HG03175 (cell line): ENCODE results near the gene ASAH2.
"Not testable (repeated sequence)": the region's sequence is repeated elsewhere in the genome, so short reads cannot be mapped to it uniquely, and the experiment has no call there.

ENCODE experiments used
- ATAC-seq: cut with Tn5 transposase; IDR thresholded peaks from one replicate; pipeline ENCODE4 v1.9.1; 2021; ENCODE audit warnings: mild to moderate bottlenecking, moderate library complexity; ENCODE audit not compliant: unreplicated experiment

The ASAH2 gene

DNA sequence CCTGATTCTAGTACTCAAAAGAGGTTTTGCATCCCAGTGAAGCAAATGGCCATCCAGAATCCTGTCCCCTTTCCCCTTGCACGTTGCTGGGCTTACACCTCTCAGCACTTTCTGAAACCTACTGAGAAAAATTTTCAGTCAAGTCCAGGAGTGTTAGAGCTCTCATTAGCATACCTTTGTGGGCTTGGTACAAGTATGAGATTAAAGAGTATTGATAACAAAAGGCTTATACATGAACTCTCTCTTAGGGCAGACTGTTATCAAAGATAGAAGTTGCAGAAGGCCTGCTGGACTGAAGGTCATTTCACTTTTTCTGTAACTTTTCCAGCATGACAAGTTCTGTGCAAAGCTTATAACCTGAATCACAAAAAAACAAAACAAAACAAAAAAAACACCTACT lies at the start of gene ASAH2:
Gene ASAH2 (minus strand): TSS at position 123 of the 400 bp plus-strand sequence. CDS start 2,906 bp downstream, outside the sequence.
- ATAC-seq: no peak

DNA sequence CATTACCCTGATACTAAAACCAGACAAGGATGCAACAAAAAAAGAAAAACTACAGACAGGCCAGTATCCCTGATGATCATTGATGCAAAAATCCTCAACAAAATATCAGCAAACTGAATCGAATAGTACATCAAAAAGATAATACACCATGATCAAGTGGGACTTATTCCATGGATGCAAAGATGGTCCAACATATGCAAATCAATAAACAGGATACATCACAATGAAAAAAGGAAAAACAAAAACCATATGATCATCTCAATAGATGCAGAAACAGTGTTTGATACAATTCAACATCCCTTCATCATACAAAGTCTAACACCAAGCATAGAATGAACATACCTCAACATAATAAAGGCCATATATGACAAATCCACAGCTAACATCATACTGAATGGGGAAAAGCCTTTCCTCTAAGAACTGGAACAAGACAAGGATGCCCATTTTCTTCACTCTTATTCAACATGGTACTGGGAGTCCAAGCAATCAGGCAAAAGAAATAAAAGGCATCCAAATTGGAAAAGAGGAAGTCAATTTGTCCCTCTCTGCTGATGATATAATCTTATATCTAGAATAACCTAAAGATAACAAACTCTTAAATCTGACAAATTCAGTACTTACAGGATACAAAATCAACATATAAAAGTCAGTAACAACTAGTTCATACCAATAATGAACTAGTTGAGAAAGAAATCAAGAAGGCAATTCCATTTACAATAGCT lies 48.8 kb upstream of the ASAH2 start:
- no peak for ATAC-seq

DNA sequence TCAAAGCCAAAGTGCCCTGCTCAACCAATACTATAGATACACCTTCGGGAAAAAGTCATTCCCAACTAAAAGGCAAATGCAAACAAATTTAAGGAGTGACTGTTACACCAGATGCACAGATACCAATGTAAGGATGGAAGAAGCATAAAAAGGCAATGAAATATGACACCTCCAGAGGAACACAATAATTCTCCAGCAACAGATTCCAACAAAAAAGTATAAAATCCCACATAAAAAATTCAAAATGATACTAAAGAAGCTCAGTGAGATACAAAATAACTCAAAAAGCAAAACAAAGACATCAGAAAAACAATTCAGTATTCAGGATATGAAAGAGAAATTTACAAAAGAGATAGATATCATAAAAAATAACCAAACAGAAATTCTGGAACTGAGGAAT lies 44.1 kb upstream of the ASAH2 start:
- no peak for ATAC-seq

DNA sequence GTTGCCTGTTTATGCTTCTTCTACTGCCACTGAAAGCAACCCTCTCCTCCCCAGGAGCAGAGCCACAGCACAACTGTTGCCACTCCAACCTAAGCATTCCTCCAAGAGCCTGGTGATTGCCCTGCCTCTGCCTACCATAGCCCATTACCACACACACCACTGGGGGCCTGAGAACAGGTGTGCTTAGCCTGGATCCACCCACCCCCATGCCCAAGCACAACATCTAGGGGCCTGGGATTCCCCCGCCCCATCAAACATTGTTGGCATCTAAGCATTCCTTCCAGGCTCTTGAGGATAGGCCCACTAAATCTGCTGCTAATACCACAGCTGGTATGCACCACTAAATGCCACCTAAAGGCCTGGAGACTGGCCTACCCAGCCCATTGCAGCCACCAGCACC lies 43.3 kb upstream of the ASAH2 start:
- ATAC-seq: no peak

DNA sequence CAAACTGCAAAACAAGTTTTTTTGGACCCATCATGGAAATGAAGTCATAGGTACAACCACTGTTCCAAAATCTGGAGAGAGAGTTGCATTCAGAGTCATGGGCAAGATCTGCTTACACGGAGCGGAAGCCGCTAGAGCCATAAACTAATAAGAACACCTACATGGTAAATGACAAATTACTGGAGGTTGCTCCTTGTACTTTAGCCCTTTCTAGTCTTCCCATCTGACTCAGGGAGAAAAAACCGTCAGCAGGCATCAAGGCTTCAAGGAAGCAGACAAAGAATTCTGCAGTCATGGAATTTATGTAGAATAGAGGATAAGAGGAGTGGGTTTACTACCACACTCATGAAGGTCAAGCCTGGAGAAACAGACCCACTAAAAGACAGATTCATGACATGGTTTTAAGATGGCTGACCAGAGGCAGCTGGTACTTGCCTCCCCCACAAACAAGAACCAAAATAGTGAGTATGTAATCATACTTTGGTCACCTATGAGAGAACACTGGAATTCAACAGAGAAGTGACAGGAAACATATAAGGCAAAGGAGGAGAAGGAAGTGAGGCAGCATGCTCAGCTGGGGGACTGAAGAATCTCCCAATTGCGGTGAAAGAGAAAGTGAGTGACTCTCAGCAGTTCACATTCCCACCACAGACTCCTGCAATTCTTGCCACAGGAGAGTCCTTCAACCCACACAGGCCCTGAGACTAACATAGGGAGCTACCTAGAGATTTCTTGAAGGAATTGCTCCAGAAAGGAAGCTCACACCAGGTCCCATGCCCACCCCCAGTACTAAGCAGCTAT lies 42.4 kb upstream of the ASAH2 start:
- ATAC-seq: no peak

DNA sequence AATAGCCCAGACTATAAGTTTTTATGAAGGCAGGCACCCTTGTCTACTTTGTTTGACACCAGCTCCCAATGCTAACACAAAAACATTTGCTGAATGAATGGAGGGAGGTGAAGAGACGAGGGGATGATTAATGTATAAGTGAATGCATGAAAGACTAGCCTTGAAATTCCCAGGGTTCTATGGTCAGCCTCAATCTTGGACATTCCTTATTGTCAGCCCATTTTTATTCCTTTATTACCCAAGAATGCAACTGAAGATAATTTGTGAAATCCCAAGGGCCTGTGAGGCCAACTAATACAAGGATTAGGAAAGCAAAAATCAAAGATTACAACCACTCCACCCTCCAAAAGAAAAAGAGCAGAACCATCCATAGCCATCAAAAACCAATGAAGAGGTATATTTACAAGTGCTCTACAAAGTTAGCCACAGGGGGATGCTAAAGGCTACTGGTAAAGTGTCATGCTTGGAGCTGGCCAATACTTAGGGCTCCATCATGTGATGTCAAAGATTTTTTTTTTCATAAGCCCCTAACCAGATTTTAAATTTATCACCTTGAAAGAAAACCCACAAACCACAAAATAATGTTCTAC lies 40.0 kb upstream of the ASAH2 start:
- no peak for ATAC-seq

DNA sequence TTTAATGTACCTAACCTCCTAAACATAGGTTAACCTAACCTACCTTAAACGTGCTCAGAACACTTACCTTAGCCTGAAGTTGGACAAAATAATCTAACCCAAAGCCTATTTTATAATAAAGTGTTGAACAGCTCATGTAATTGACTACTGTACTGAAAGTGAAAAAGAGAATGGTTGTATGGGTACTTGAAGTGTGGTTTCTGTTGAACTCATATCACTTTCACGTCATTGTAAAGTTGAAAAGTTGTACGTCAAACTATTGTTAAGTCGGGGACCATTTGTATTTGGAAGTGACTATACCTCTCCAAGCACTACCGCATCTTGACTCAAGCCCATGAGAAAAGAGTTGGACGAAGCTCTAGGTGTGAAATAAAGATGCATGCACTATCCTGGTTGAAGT lies 37.9 kb upstream of the ASAH2 start:
- no peak for ATAC-seq

DNA sequence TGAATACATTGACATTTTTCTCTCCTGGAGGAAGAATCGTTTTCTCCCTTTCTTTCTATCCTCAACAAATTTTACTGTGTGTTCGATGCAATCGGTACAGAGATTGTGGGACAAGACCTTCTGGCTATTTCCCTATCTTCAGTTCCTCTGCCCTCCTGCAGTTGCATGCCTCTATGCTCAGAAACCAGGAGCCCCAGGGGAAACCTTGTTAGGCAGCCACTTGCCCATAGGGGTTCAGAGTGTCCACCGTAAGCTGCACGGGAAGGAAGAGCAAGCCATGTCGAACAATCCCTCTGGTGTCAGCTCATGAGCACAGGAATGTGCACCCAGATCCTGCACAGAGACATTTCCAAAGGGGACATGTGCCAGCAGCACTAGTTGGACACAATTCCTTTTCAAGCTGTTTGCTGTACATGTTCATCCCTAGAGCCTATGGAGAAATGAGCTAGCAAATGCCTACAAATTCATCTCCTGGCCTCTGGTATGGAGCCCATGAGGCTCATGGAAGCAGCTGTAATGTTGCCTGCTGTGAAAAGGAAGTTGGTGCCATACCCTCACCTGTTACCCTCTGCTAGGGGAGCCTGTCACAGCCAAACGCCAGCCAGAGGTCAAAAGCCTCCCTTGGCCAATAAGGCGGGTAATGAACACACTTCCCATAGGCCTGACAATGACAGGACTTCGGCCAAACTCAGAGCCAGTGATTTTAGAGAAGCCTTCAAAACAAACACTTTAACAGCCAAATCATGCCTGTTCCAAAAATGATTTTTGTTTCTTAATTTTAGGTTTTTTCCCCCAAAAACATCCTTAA lies 35.9 kb upstream of the ASAH2 start:
- ATAC-seq: no peak

DNA sequence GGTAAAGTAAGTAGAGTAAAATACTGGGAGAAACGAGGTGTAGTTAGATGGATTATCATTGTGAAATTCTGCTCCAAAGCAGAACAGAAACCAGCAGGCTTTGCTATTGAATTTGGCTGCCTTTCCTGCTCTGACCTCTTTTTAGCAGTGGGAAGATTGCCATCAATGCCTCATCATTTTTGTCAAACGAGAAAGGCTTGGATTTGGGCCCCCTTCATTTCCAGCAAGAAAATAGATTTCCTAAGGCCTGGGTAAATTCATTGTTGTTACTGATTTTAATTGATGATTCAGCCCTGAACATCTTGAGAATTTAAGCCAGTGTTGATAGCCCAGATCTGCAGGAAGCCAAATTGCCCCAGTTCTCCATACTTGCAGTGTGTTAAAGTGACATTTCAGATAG lies 35.2 kb upstream of the ASAH2 start:
- no peak for ATAC-seq

DNA sequence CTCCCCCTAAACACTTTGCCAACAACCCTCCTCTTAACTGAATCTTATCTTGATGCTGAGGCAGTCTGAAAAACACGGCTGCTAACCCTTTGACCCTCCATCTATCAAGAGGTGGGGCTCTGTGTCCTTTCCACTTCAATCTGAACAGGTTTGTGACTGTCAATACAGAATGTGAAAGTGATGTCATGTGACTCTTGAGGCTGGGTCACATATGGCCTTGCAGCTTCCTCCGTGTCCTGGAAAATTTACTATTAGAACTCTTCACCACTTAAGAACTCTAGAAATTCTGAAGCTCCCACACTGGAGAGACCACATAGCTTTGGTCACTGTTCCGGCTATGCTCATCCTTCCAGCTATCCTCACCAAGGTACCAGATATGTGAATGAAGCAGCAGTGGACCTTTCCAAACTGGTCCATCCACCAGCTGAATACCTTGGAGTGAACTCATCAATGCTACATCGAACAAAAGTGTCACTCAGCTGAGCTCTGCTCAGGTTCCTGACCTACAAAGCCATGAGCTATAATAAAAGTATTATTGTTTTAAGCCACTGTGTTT lies 30.7 kb upstream of the ASAH2 start:
- ATAC-seq: no peak

DNA sequence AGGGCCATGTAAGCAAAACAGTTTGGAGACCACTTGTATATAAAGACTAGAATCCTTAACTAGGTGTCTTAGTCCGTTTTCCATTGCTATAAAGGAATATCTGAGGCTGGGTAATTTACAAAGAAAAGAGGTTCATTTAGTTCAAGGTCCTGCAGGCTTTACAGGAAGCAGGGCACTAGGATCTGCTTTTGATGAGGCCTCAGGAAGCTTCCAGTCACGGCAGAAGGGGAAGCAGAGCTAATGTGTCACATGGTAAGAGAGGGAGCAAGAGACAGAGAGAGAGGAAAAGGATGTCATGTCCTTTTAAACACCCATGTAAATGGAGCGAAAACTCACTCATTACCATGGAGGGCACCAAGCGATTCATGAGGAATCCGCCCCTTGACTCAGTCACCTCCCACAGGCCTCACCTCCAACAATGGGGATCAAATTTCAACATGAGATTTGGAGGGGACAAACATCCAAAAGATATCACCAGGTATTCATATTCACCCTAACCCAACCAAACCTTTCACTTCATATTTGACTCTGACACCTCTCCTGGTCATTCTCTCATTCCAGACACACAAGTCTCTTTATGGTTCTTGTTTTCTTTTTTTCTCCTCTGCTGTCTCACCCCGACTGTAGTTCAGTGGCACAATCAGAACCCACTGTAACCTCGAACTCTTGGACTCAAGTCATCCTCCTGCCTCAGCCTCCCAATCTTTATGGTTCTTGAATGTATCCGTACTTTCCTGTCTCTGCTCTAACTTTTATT lies 30.1 kb upstream of the ASAH2 start:
- ATAC-seq: no peak

DNA sequence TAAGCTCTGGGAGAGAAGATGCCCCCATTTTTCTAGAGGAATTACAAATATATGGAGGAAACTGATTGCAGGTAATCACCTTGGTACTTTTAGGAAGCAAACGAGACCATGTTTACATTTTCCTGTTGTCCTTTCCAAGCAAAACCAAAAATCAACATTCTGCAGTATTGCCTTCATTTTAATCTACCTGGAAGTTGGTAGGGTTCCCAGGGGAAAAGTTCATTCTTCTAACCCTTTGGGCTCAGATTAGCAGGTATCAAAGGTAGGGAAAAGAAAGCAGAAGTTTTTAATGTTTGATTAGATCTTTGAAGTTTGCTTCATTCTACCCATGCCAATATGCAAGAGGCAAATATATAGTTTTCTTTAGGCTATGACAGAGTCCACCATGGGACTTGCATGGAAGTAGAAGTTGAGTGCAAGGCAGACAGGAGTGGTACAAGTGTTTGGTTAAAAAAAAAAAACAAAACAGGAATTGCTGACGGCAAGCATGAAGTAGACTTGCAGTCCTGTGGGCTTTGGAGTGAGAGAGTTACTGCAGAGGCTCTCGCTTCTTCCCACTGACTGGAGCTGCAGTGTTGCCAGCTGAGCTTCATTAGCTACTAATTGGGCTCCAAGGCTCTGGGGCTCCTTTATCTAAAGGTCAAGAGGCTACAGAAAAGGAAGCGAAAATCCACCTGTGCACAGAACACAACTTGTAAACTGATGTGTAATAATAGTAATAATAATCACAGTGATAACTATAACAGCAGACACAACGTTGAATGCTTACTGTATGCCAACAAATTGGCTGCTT lies 28.9 kb upstream of the ASAH2 start:
- ATAC-seq: no peak

DNA sequence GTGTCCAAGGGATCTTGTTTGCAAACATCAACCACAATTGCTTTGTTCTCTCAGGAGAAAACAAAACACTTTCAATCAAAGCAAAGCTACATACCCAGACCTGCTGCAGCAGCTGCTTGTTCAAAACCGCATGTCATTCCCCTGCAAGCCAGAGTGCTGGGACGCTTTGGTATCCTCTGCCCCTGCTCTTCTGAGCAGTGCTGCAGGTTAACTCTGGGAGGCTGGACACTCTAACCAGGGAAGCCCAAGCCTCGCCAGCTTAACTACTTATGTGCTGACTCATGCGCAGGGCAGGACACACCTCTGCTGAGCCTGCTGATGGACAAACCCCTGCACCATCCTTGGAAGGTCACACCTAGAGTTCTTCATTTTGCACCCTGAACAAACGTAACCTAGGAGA lies 28.2 kb upstream of the ASAH2 start:
- no peak for ATAC-seq

DNA sequence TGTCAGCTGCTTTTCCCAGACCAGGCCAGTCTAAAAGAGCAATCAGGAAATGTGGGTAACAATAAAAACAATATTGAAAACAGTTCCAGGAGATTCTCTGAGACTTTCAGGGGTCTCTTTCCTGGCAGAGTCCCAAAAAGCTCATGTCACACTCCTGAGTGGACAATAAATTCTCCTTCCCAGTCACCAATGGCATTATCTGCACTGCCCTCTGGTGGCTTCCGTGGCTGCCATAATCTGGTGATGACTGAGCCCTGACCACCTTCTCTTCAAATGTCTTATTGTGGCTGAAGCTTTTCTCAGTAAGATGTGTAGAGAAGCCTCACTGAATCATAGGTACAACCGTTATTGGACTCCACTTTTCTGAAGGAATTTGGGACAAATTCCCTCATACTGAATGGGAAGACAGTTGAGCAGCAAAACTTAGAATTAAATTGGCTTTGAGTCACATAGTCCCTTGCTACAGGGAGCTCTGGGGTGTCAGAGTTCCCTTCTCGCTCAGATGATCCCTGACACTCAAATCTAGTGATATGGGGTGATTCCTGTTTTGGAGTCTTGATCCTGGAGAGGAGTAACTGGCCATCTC lies 24.4 kb upstream of the ASAH2 start:
- peak; percentile 69 for ATAC-seq

DNA sequence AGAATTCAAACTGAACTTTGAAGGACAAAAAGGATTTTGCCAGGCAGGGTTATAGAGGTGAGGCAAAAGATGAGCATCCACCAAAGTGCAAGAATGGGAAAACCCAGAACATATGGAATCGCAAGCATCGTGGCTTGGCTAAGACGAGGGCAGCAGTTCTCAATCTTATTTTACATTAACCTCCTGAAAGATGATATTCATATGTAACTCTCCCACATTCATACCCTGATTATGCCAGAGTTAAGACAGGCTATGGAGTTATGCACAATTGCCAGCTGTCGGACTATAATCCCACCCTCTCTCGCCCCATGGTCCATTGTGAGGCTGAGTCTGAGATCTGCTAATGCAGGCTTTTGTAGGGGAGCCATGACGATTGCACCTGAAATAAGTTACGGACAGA lies 21.2 kb upstream of the ASAH2 start:
- no peak for ATAC-seq

DNA sequence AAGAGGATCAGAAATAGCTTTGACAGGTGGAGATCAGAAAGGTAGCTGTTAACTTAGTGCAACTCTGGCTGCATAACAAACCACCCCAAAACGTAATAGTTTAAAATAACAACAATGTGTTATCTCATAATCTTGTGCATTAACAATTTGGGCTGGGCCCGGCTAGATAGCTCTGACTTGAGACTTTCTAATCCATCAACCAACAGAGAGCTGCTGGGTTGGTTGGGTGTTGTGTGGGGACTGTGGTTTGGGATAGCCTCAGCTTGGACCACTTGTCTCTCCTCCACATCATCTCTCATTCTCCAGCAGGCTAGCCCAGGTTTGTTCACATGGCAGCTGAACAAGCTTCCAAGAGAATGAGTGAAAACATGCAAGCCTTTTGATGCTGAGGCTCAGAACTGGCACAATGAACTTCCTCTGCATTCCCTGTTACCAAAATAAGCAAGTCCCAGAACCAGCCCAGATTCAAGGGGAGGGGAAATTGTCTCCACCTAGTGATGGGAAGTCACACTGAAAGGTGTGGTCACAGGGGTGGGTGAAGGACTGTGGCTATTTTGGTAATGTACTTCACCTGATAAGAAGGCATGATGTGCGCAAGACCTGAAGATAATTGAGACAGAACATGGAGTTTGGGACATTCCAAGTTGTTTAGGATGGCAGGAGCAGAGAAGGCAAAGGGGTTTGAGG lies 20.4 kb upstream of the ASAH2 start:
- no peak for ATAC-seq

DNA sequence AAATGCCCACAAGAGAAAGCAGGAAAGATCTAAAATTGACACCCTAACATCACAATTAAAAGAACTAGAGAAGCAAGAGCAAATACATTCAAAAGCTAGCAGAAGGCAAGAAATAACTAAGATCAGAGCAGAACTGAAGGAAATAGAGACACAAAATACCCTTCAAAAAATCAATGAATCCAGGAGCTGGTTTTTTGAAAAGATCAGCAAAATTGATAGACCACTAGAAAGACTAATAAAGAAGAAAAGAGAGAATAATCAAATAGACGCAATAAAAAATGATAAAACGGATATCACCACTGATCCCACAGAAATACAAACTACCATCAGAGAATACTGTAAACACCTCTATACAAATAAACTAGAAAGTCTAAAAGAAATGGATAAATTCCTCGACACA lies 16.6 kb upstream of the ASAH2 start:
- ATAC-seq: not testable (repeated sequence)

DNA sequence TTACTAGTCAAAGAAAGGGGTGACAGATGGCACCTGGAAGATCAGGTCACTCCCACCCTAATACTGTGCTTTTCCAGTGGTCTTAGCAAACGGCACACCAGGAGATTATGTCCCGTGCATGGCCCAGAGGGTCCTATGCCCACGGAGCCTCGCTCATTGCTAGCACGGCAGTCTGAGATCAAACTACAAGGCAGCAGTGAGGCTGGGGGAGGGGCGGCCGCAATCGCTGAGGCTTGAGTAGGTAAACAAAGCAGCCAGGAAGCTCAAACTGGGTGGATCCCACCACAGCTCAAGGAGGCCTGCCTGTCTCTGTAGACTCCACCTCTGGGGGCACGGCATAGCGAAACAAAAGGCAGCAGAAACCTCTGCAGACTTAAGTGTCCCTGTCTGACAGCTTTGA lies 11.3 kb upstream of the ASAH2 start:
- not testable (repeated sequence) for ATAC-seq
